ENCODE results near the gene SMURF2. TPM values are rescaled to one million over a fixed set of nuclear protein-coding genes. Genes with fewer than 3 reads are reported as not detected.

The SMURF2 gene
- total RNA-seq, 1 donor from 2014 or later, result 44.9 TPM

- H3K27ac ChIP-seq, result no peak overlapping the region
- no peak overlapping the region for H3K4me3 ChIP-seq
- TF ChIP-seq CTCF (IDR thresholded peaks at IDR 0.05), result no peak
- H3K9me3 ChIP-seq, result no peaks in the 10 kb centered on the region
- ATAC-seq (no peak), DNase-seq (no peak)
- H3K4me1 ChIP-seq, result peaks cover 23% of the 10 kb centered on the region
- intact Hi-C loops (cut with DNase I), result no loop called here
- no peaks in the 10 kb centered on the region for H3K27me3 ChIP-seq
- H3K36me3 ChIP-seq, result peaks cover 63% of the 10 kb centered on the region
Measured at GRCh38 chr17:64508683-64509082, 153.4 kb downstream of the SMURF2 start.

DNA sequence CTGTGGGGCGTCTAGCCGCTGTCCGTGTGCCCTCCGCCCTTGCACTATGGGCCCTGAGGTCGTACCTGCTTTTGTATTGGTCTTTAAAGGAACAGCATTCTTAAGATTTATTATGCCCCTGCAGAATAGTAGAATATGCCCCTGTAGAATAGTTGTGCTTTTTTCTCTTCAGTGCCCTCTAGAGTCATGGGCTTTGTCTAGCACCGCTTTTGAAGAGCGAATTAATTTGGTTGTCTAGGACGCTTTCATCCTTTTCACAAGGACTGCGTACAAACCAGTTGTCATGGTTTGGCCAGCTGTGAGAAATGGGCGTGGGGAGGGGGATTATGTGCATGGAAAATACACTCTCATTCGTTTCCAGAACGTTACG lies 154.7 kb downstream of the SMURF2 start:
- Histone ChIP-seq H3K27ac (peak overlapping the region; percentile 100), H3K4me3 (peak overlapping the region; percentile 81), H3K27me3 (no peaks in the 10 kb centered on the region), H3K36me3 (peaks cover 63% of the 10 kb centered on the region), H3K4me1 (peaks cover 36% of the 10 kb centered on the region), H3K9me3 (no peaks in the 10 kb centered on the region)
- DNase-seq (no peak), ATAC-seq (peak; percentile 3)
- intact Hi-C loops (cut with DNase I), result no loop called here
- peak; percentile 50 for TF ChIP-seq CTCF (IDR thresholded peaks at IDR 0.05)

DNA sequence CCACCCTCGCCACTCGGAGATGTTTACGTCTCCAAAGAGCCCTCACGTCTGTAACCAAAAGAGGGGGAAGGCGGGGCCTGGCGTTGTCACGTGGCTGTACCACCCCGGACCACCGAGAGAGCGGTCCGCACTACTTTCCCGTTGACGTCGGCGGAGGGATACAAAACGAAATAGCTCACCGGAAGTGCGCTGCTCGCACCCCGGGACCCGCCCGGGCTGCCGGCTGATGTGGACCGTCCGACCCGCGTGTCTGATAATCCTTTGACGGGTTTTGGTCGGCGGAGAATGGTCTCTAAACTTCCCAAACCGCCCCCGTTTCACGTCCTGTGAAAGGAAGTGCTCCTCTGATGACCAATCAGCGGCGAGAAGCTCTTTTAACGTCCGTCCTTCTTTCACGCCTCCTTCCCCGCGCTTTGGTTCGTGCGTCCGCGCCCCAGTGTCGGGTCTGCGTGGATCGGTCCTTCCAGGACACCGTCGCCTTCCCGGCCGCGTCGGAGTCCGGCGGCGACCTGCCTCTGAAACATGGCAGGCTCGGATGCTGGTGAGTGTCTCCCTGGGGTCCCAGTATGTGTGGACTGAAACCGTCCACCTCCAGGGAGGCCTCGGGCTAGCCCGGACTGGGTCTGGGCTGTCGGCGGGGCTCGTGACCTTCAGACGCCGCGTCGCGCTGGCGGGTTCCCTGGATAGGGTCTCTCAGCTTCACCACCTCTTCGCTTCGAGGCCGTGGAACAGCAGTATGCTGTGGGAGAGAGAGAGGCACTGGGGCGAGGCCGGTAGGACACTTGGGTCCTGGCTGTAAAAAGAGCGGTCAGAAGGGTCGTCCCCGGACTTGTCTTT lies 155.3 kb downstream of the SMURF2 start, which contains the start of gene CEP95:
Gene CEP95, plus strand, starts transcription at position 402 of the 837 bp plus-strand sequence. Its CDS starts 121 bp downstream, at position 523.
- peaks cover 63% of the 10 kb centered on the region for H3K36me3 ChIP-seq
- TF ChIP-seq CTCF (IDR thresholded peaks at IDR 0.05), result no peak
- peaks cover 42% of the 10 kb centered on the region for H3K4me1 ChIP-seq
- peak; percentile 98 for DNase-seq
- H3K27me3 ChIP-seq, result no peaks in the 10 kb centered on the region
- peak; percentile 85 for ATAC-seq
- intact Hi-C loops (cut with DNase I), result no loop called here
- no peaks in the 10 kb centered on the region for H3K9me3 ChIP-seq
- H3K27ac ChIP-seq, result peak within 1 kb of the TSS; percentile 100
- peak within 1 kb of the TSS; percentile 81 for H3K4me3 ChIP-seq

GRCh38 chr17:64506201-64506575 lies 155.9 kb downstream of the SMURF2 start, which contains the start of gene DDX5:
Gene DDX5, minus strand, starts transcription at chr17:64506289. Its CDS starts 170 bp downstream, at chr17:64506119.
- Histone ChIP-seq H3K27ac (peak within 1 kb of the TSS; percentile 100), H3K4me3 (peak within 1 kb of the TSS; percentile 81), H3K4me1 (peaks cover 47% of the 10 kb centered on the region), H3K9me3 (no peaks in the 10 kb centered on the region), H3K27me3 (no peaks in the 10 kb centered on the region), H3K36me3 (peaks cover 63% of the 10 kb centered on the region)
- ATAC-seq, result peak; percentile 90
- TF ChIP-seq CTCF (IDR thresholded peaks at IDR 0.05), result no peak
- DNase-seq, result peak; percentile 99
- intact Hi-C loops (cut with DNase I), result no loop called here

- peak overlapping the region; percentile 81 for H3K4me3 ChIP-seq
- no peak for TF ChIP-seq CTCF (IDR thresholded peaks at IDR 0.05)
- ATAC-seq (peak; percentile 72), DNase-seq (peak; percentile 93)
- no peaks in the 10 kb centered on the region for H3K27me3 ChIP-seq
- H3K27ac ChIP-seq, result peak overlapping the region; percentile 100
- intact Hi-C loops (cut with DNase I), result no loop called here
- no peaks in the 10 kb centered on the region for H3K9me3 ChIP-seq
- H3K4me1 ChIP-seq, result peaks cover 52% of the 10 kb centered on the region
- H3K36me3 ChIP-seq, result peaks cover 63% of the 10 kb centered on the region
Measured at GRCh38 chr17:64505340-64506200, 156.5 kb downstream of the SMURF2 start.
